ENCODE results near the gene MICAL2. TPM values are rescaled to one million over a fixed set of nuclear protein-coding genes. Genes with fewer than 3 reads are reported as not detected.

The MICAL2 gene
- total RNA-seq, 1 donor from 2014 or later: 372 TPM

- H3K27me3 Mint-ChIP-seq (ENCODE audit: low read depth): no peaks in the 10 kb centered on the region
- DNase-seq (ENCODE audit: low spot score): no peak
- no peak overlapping the region for H3K4me3 Mint-ChIP-seq (ENCODE audit: unreplicated experiment)
- peaks cover 32% of the 10 kb centered on the region for H3K36me3 Mint-ChIP-seq (ENCODE audit: low read depth)
- peaks cover 90% of the 10 kb centered on the region for H3K4me1 Mint-ChIP-seq (ENCODE audit: low read depth)
- peaks cover 7% of the 10 kb centered on the region for H3K9me3 Mint-ChIP-seq (ENCODE audit: low read depth)
- H3K27ac Mint-ChIP-seq (ENCODE audit: unreplicated experiment): peak overlapping the region; percentile 100
- TF ChIP-seq CTCF (IDR thresholded peaks at IDR 0.05): no peak
These were observed 90.9 kb downstream of the MICAL2 start for GRCh38 chr11:12200991-12201985.

DNA sequence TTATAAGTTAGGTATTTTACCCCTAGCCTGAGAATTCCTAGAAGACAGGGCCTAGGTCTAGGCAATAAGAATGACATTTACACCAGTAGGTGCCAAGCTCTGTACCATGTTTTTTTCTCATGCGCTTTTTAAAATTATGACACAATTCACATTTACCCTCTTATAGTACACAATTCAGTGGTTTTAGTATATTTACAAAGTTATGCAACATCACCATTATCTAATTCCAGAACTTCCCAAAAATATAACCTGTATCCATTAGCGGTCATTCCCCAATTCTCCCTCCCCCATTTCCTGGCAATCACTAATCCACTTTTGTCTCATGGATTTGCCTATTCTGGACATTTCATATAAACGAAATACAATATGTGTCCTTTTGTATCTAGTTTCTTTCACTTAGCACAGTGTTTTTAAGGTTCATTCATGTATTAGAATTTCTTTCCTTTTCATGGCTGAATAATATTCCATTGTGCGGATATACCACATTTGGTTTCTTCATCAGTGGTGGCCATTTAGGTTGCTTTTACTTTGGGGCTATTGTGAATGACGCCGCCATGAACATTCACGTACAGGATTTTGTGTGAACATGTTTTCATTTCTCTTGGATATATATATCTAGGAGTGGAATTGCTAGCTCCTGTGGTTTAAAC is 92.4 kb downstream of the MICAL2 start:
- H3K27ac Mint-ChIP-seq (ENCODE audit: unreplicated experiment): peak overlapping the region; percentile 100
- TF ChIP-seq CTCF (IDR thresholded peaks at IDR 0.05): no peak
- DNase-seq (ENCODE audit: low spot score): no peak
- H3K27me3 Mint-ChIP-seq (ENCODE audit: low read depth): no peaks in the 10 kb centered on the region
- peaks cover 39% of the 10 kb centered on the region for H3K36me3 Mint-ChIP-seq (ENCODE audit: low read depth)
- peaks cover 7% of the 10 kb centered on the region for H3K9me3 Mint-ChIP-seq (ENCODE audit: low read depth)
- H3K4me3 Mint-ChIP-seq (ENCODE audit: unreplicated experiment): no peak overlapping the region
- H3K4me1 Mint-ChIP-seq (ENCODE audit: low read depth): peaks cover 91% of the 10 kb centered on the region

DNA sequence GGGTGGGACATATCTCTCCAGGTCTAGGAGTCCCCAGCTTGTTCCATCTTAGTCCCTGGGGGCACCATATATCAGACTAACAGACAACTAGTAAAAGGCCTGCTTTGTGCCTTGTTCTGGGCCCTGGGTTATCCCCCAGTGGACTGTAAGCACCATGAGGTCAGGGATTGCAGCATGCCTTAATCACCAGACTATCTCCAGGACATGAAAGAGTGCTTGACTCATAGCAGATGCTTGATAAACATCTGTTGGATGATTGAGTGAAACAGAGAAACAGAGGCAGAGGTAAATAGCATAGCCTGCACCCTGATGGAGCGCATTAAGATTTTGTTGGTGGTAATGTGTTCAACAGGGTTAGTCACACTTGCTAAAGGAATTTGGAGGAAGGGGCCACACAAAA is 94.1 kb downstream of the MICAL2 start:
- H3K36me3 Mint-ChIP-seq (ENCODE audit: low read depth): peaks cover 47% of the 10 kb centered on the region

GRCh38 chr11:12205330-12205729 is 94.9 kb downstream of the MICAL2 start:
- no peak for DNase-seq (ENCODE audit: low spot score)
- peaks cover 7% of the 10 kb centered on the region for H3K9me3 Mint-ChIP-seq (ENCODE audit: low read depth)
- peak overlapping the region; percentile 75 for H3K27ac Mint-ChIP-seq (ENCODE audit: unreplicated experiment)
- no peaks in the 10 kb centered on the region for H3K27me3 Mint-ChIP-seq (ENCODE audit: low read depth)
- H3K36me3 Mint-ChIP-seq (ENCODE audit: low read depth): peaks cover 54% of the 10 kb centered on the region
- H3K4me1 Mint-ChIP-seq (ENCODE audit: low read depth): peaks cover 88% of the 10 kb centered on the region
- TF ChIP-seq CTCF (IDR thresholded peaks at IDR 0.05): no peak
- H3K4me3 Mint-ChIP-seq (ENCODE audit: unreplicated experiment): no peak overlapping the region

More for the DNA sequence above, 94.1 kb downstream of the MICAL2 start:
- H3K4me3 Mint-ChIP-seq (ENCODE audit: unreplicated experiment): no peak overlapping the region
- H3K4me1 Mint-ChIP-seq (ENCODE audit: low read depth): peaks cover 91% of the 10 kb centered on the region
- no peaks in the 10 kb centered on the region for H3K27me3 Mint-ChIP-seq (ENCODE audit: low read depth)
- H3K27ac Mint-ChIP-seq (ENCODE audit: unreplicated experiment): peak overlapping the region; percentile 75
- no peak for DNase-seq (ENCODE audit: low spot score)
- H3K9me3 Mint-ChIP-seq (ENCODE audit: low read depth): peaks cover 7% of the 10 kb centered on the region
- TF ChIP-seq CTCF (IDR thresholded peaks at IDR 0.05): no peak

DNA sequence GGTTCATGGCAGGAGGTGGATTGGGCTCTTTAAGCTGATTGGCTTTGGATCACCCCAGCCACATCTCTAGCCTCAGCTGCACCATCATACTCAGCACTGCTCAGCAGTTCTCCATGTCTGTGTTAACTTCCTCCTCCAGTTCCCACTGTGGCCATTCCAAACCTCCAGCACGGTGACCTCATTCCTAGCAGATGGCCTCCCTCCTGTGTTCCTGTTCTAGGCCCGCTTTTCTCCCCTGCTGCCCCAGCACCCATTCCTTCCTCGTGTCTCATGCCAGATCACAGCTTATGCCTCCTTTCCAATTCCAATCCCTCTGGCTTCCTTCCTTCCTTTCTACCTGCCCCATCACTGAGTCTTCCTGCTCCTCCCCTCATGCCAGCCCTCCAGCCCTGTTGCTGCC is 96.1 kb downstream of the MICAL2 start:
- TF ChIP-seq CTCF (IDR thresholded peaks at IDR 0.05): no peak
- no peak overlapping the region for H3K4me3 Mint-ChIP-seq (ENCODE audit: unreplicated experiment)
- H3K36me3 Mint-ChIP-seq (ENCODE audit: low read depth): peaks cover 60% of the 10 kb centered on the region
- H3K27me3 Mint-ChIP-seq (ENCODE audit: low read depth): no peaks in the 10 kb centered on the region
- H3K9me3 Mint-ChIP-seq (ENCODE audit: low read depth): peaks cover 7% of the 10 kb centered on the region
- peak; percentile 28 for DNase-seq (ENCODE audit: low spot score)
- peak overlapping the region; percentile 84 for H3K27ac Mint-ChIP-seq (ENCODE audit: unreplicated experiment)
- peaks cover 76% of the 10 kb centered on the region for H3K4me1 Mint-ChIP-seq (ENCODE audit: low read depth)
